Inflammatory macrophage treated with lipopolysaccharide for 1 hour (primary cell): ENCODE results near the gene MMD.

Source experiments
- DNase-seq, 2 donors: peaks; one replicate each; pipeline ENCODE4 v3.0.0-alpha.2; 2020 to 2022

Gene MMD

GRCh38 chr17:55345132-55345531 lies 76.5 kb downstream of the MMD start:
- no peak for DNase-seq

GRCh38 chr17:55344514-55344997 lies 77.1 kb downstream of the MMD start:
- DNase-seq = no peak

- DNase-seq = no peak
Measured at GRCh38 chr17:55343900-55344513, 77.6 kb downstream of the MMD start.

- DNase-seq = no peak
Measured at GRCh38 chr17:55342800-55343585, 78.6 kb downstream of the MMD start.
